K562 (cell line): Measurements from ENCODE around the gene STAMBPL1.

ENCODE experiments used
- CREB1 ChIP-seq, 2 experiments: sonication (generic) in 1 of 2; formaldehyde crosslinking in 1 of 2; IDR thresholded peaks; 2 replicates each; pipeline versions ENCODE4 v1.6.1 to v1.8.0; 2012 to 2022; ENCODE audit warnings: inconsistent platforms in 1 of 2, mild to moderate bottlenecking in 1 of 2, missing genetic modification reagents in 1 of 2, moderate library complexity in 1 of 2
- EZH2 ChIP-seq: IDR thresholded peaks from 2 replicates; pipeline ENCODE4 v1.6.1; 2012; ENCODE audit warnings: low read depth, mild to moderate bottlenecking, inconsistent platforms, low read length, borderline replicate concordance
- FOXK2 ChIP-seq, 2 experiments: fragments of 450-650 bp; IDR thresholded peaks in 1 of 2; conservative IDR thresholded peaks in 1 of 2; 2 replicates each; pipeline ENCODE4 v1.6.1; 2016; ENCODE audit warnings: low read depth in 2 of 2, mild to moderate bottlenecking in 1 of 2
- STAT6 ChIP-seq: sonication (generic); formaldehyde crosslinking; IDR thresholded peaks from 2 replicates; pipeline ENCODE4 v1.8.1; 2023; ENCODE audit warnings: mild to moderate bottlenecking, missing genetic modification reagents

- TF ChIP-seq FOXK2 (conservative IDR thresholded peaks at IDR 0.05 in 1 of 2, IDR thresholded peaks at IDR 0.05 in 1 of 2; ENCODE audit: low read depth in 2 of 2) (no peak), CREB1 (IDR thresholded peaks at IDR 0.05) (no peak), CREB1 (CRISPR knock-in tag; IDR thresholded peaks at IDR 0.05) (no peak), STAT6 (CRISPR knock-in tag) (no peak), EZH2 (no peak)
These were observed 38.5 kb upstream of the STAMBPL1 start for GRCh38 chr10:88841316-88842111.
